SK-N-SH (cell line): ENCODE results near the gene MED29. TPM values are rescaled to one million over a fixed set of nuclear protein-coding genes. Genes with fewer than 3 reads are reported as not detected.

Experiments
- CTCF ChIA-PET: fragments of 300-600, 350-600 bp; formaldehyde crosslinking; extraction: SDS; loops from one replicate; lab custom pipeline; 2021; lab: Yijun Ruan, JAX
- POLR2A ChIA-PET: fragments of 350-600 bp; sonication (Branson Sonifier 250); formaldehyde crosslinking; extraction: SDS; loops from one replicate; lab custom pipeline; 2020; ENCODE audit warnings: antibody characterized with exemption, inconsistent platforms; lab: Yijun Ruan, JAX
- DNase-seq: peaks from one replicate; pipeline ENCODE4 v3.0.0; 2012
- H2AFZ ChIP-seq: fragments of 200-600 bp; sonication (generic); 2 replicates; pipeline ENCODE4 v1.8.1; 2016; ENCODE audit warnings: antibody characterized with exemption, mild to moderate bottlenecking, low read depth
- H3F3A ChIP-seq: fragments of 200-600 bp; sonication (generic); replicated peaks from 2 replicates; pipeline ENCODE3; 2016; ENCODE audit warnings: antibody characterized with exemption, mild to moderate bottlenecking; ENCODE audit not compliant: insufficient read depth
- H3K27ac ChIP-seq, 2 experiments: fragments of 200-500 bp in 1 of 2; fragments of 200-600 bp in 1 of 2; sonication (Bioruptor generic) in 1 of 2; sonication (generic), shearing (Covaris generic) in 1 of 2; 2 replicates each; pipeline versions ENCODE4 v1.5.1 to v1.6.1; 2014 to 2016; ENCODE audit warnings: low read depth in 2 of 2, inconsistent platforms in 1 of 2, low read length in 1 of 2, mild to moderate bottlenecking in 1 of 2, mixed read lengths in 1 of 2
- H3K27me3 ChIP-seq: fragments of 200-600 bp; sonication (generic), shearing (Covaris generic); 2 replicates; pipeline ENCODE4 v1.6.1; 2016; ENCODE audit warnings: mixed run types; ENCODE audit not compliant: insufficient read depth
- H3K36me3 ChIP-seq, 2 experiments: fragments of 200-500 bp in 1 of 2; fragments of 200-600 bp in 1 of 2; sonication (Bioruptor generic) in 1 of 2; sonication (generic) in 1 of 2; replicated peaks in 1 of 2; 2 replicates each; pipeline versions ENCODE3 to v1.5.1; 2014 to 2016; ENCODE audit warnings: low read length in 1 of 2, mild to moderate bottlenecking in 1 of 2; ENCODE audit not compliant: insufficient read depth in 2 of 2, control insufficient read depth in 1 of 2
- H3K4me1 ChIP-seq, 2 experiments: fragments of 200-500 bp in 1 of 2; fragments of 200-600 bp in 1 of 2; sonication (Bioruptor generic) in 1 of 2; sonication (generic), shearing (Covaris generic) in 1 of 2; 2 replicates each; pipeline versions ENCODE4 v1.5.1 to v1.6.1; 2014 to 2016; ENCODE audit warnings: low read depth in 1 of 2, low read length in 1 of 2, mixed run types in 1 of 2; ENCODE audit not compliant: insufficient read depth in 2 of 2, control insufficient read depth in 1 of 2
- H3K4me2 ChIP-seq: fragments of 200-600 bp; sonication (generic), shearing (Covaris generic); 2 replicates; pipeline ENCODE4 v1.6.1; 2017; ENCODE audit warnings: mixed run types
- H3K4me3 ChIP-seq, 2 experiments: fragments of 200-500 bp in 1 of 2; fragments of 200-600 bp in 1 of 2; sonication (Bioruptor generic) in 1 of 2; sonication (generic), shearing (Covaris generic) in 1 of 2; 2 replicates each; pipeline versions ENCODE4 v1.5.1 to v1.8.1; 2014 to 2016; ENCODE audit warnings: low read depth in 2 of 2, inconsistent platforms in 1 of 2, low read length in 1 of 2, mild to moderate bottlenecking in 1 of 2, mixed read lengths in 1 of 2, moderate library complexity in 1 of 2
- H3K79me2 ChIP-seq: fragments of 200-600 bp; sonication (generic); 2 replicates; pipeline ENCODE4 v1.8.1; 2017; ENCODE audit warnings: mild to moderate bottlenecking; ENCODE audit not compliant: insufficient read depth
- H3K9ac ChIP-seq: fragments of 200-600 bp; sonication (generic); 2 replicates; pipeline ENCODE4 v1.6.1; 2017; ENCODE audit warnings: mixed run types
- H3K9me2 ChIP-seq: fragments of 200-600 bp; sonication (generic); 2 replicates; pipeline ENCODE4 v1.6.1; 2017; ENCODE audit warnings: mixed run types
- H3K9me3 ChIP-seq: fragments of 200-600 bp; sonication (generic); 2 replicates; pipeline ENCODE4 v1.6.1; 2017; ENCODE audit warnings: mixed run types, mild to moderate bottlenecking, moderate library complexity
- H4K20me1 ChIP-seq: fragments of 200-600 bp; sonication (generic); 2 replicates; pipeline ENCODE4 v1.6.1; 2017; ENCODE audit warnings: mild to moderate bottlenecking, mixed run types; ENCODE audit not compliant: insufficient read depth
- CHD2 ChIP-seq: fragments of 150-350 bp; IDR thresholded peaks from 2 replicates; pipeline ENCODE4 v1.6.1; 2018; ENCODE audit warnings: low read length; ENCODE audit not compliant: partially characterized antibody
- ELF1 ChIP-seq: IDR thresholded peaks from 2 replicates; pipeline ENCODE4 v1.4.0; 2012
- EP300 ChIP-seq, 2 experiments: IDR thresholded peaks; 2 replicates each; pipeline versions ENCODE4 v1.4.0 to v1.6.1; 2012; ENCODE audit warnings: borderline replicate concordance in 1 of 2, low read depth in 1 of 2, low read length in 1 of 2
- EZH2phosphoT487 ChIP-seq: fragments of 200-600 bp; sonication (generic); IDR thresholded peaks from 2 replicates; pipeline ENCODE4 v1.6.1; 2017; ENCODE audit warnings: low read depth, mixed run types, mild to moderate bottlenecking, antibody characterized with exemption, moderate library complexity, borderline replicate concordance
- FOSL2 ChIP-seq: IDR thresholded peaks from 2 replicates; pipeline ENCODE4 v1.4.0; 2012; ENCODE audit warnings: low read depth, mild to moderate bottlenecking, moderate library complexity, borderline replicate concordance
- FOXJ3 ChIP-seq: sonication (generic); formaldehyde crosslinking; IDR thresholded peaks from 2 replicates; pipeline ENCODE4 v1.5.1; 2020; ENCODE audit warnings: mild to moderate bottlenecking, missing genetic modification reagents
- FOXM1 ChIP-seq: IDR thresholded peaks from 2 replicates; pipeline ENCODE4 v1.4.0; 2012; ENCODE audit warnings: low read depth, mild to moderate bottlenecking
- GABPA ChIP-seq: IDR thresholded peaks from 2 replicates; pipeline ENCODE4 v1.4.0; 2012; ENCODE audit warnings: low read depth, mild to moderate bottlenecking
- NFIC ChIP-seq: IDR thresholded peaks from 2 replicates; pipeline ENCODE4 v1.4.0; 2012; ENCODE audit warnings: borderline replicate concordance
- NRF1 ChIP-seq: IDR thresholded peaks from 2 replicates; pipeline ENCODE4 v1.6.1; 2012; ENCODE audit warnings: low read depth, mild to moderate bottlenecking, low read length
- POLR2AphosphoS5 ChIP-seq: IDR thresholded peaks from 2 replicates; pipeline ENCODE4 v1.6.1; 2012; ENCODE audit warnings: low read depth, low read length
- RCOR1 ChIP-seq: fragments of 150-350 bp; IDR thresholded peaks from 2 replicates; pipeline ENCODE4 v1.6.1; 2017; ENCODE audit warnings: antibody characterized with exemption, low read length
- REST ChIP-seq: IDR thresholded peaks from 2 replicates; pipeline ENCODE4 v1.6.1; 2012; ENCODE audit warnings: mild to moderate bottlenecking, low read depth, low read length, moderate library complexity
- RFX5 ChIP-seq: IDR thresholded peaks from 2 replicates; pipeline ENCODE4 v1.6.1; 2012; ENCODE audit warnings: mild to moderate bottlenecking, improper control_type of control experiment, low read length
- RXRA ChIP-seq: IDR thresholded peaks from 2 replicates; pipeline ENCODE4 v1.4.0; 2012; ENCODE audit warnings: low read depth, mild to moderate bottlenecking, borderline replicate concordance
- SMC3 ChIP-seq: IDR thresholded peaks from 2 replicates; pipeline ENCODE4 v1.6.1; 2012; ENCODE audit warnings: low read depth, low read length, improper control_type of control experiment
- USF2 ChIP-seq: fragments of 150-350 bp; IDR thresholded peaks from 2 replicates; pipeline ENCODE4 v1.6.1; 2017; ENCODE audit warnings: antibody characterized with exemption, low read length, low read depth, borderline replicate concordance
- WGBS: methylation state at CpG from one replicate; pipeline ENCODE4 v1.1.6; 2017; ENCODE audit warnings: low lambda C conversion rate; 5-methylcytosine and 5-hydroxymethylcytosine counted together
- polyA plus RNA-seq, 3 experiments: library from polyadenylated mRNA; depleted of rRNA; stranded (reverse); fragments of >200 nt; gene quantifications; 2 replicates each; pipeline ENCODE4 v1.2.3, GENCODE V29; 2012
- TF ChIP-seq, protein P1 (sequence below): IDR thresholded peaks from 2 replicates; pipeline ENCODE4 v1.4.0; 2012; ENCODE audit warnings: low read depth, borderline replicate concordance
- TF ChIP-seq, protein P2 (sequence below): fragments of 200-600 bp; sonication (generic); IDR thresholded peaks from 2 replicates; pipeline ENCODE4 v1.6.1; 2017; ENCODE audit warnings: antibody characterized with exemption, mild to moderate bottlenecking, moderate library complexity
- TF ChIP-seq, protein P3 (sequence below): IDR thresholded peaks from 2 replicates; pipeline ENCODE4 v1.4.0; 2012; ENCODE audit warnings: low read depth, borderline replicate concordance

The MED29 gene
- polyA plus RNA-seq, 1 of the 3 experiments (the other 2 are of a cell fraction), result 32.0 TPM

DNA sequence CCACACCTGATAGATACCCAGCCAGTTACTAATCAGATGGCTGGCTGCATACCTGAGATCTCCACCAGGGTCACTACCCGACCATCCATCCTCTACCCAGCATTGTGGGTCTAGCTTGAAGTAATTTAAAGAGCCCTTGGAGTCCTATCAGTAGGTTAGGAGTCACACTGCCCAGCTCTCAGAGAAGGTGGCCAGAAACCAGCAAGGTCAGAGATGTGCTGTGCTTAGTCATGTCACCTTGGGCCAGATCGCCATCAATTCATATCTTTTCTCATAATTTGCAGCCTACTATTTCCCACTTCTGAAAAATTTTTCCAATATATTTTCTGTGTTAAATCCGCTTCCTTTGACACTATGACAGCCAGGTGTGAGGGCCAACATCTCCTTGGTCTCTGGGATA, 35.1 kb upstream of the MED29 start (continued):
- TF ChIP-seq RXRA, result no peak
- TF ChIP-seq, protein P1, sequence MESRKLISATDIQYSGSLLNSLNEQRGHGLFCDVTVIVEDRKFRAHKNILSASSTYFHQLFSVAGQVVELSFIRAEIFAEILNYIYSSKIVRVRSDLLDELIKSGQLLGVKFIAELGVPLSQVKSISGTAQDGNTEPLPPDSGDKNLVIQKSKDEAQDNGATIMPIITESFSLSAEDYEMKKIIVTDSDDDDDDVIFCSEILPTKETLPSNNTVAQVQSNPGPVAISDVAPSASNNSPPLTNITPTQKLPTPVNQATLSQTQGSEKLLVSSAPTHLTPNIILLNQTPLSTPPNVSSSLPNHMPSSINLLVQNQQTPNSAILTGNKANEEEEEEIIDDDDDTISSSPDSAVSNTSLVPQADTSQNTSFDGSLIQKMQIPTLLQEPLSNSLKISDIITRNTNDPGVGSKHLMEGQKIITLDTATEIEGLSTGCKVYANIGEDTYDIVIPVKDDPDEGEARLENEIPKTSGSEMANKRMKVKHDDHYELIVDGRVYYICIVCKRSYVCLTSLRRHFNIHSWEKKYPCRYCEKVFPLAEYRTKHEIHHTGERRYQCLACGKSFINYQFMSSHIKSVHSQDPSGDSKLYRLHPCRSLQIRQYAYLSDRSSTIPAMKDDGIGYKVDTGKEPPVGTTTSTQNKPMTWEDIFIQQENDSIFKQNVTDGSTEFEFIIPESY, result no peak
- no peak for TF ChIP-seq RFX5

DNA sequence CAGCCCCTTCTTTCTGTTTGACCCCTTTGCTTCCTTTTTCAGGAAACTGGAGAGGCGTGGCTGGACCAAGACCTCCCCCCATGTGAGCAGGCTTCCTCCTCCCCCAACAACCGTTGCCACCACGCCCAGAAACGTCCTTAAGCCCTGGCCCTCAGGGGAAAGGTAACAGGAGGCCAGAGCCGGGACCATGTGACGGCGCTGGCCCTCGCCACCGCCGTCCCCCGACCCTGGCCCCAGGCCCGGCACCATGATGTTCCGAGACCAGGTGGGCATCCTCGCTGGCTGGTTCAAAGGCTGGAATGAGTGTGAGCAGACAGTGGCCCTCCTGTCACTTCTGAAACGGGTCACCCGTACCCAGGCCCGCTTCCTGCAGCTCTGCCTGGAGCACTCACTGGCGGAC, 34.5 kb upstream of the MED29 start:
- POLR2A ChIA-PET, result no interaction called here
- Histone ChIP-seq H3K4me2 (no peak overlapping the region), H3K9ac (no peak overlapping the region), H3F3A (no peaks in the 10 kb centered on the region), H3K4me1 (no peaks in the 10 kb centered on the region), H3K27ac (no peak overlapping the region), H3K36me3 (peaks cover 66 to 70% of the 10 kb centered on the region in 2 experiments), H3K27me3 (no peaks in the 10 kb centered on the region), H3K79me2 (peaks cover 25% of the 10 kb centered on the region), H3K4me3 (no peak overlapping the region), H3K9me2 (no peaks in the 10 kb centered on the region), H2AFZ (no peak overlapping the region), H4K20me1 (0 out of 2 replicates have a peak, but pooled peaks cover 10% of the 10 kb centered on the region), H3K9me3 (no peaks in the 10 kb centered on the region)
- DNase-seq, result no peak
- 92% methylated on average over 8 of the region's 18 CpGs for WGBS
- CTCF ChIA-PET, result interaction anchor here (1.3 kb wide), 1 partner anchor 41 kb away, joined by 5 read pairs; no protein-coding TSS in a partner anchor
- no peak for TF ChIP-seq RCOR1
- TF ChIP-seq, protein P2, sequence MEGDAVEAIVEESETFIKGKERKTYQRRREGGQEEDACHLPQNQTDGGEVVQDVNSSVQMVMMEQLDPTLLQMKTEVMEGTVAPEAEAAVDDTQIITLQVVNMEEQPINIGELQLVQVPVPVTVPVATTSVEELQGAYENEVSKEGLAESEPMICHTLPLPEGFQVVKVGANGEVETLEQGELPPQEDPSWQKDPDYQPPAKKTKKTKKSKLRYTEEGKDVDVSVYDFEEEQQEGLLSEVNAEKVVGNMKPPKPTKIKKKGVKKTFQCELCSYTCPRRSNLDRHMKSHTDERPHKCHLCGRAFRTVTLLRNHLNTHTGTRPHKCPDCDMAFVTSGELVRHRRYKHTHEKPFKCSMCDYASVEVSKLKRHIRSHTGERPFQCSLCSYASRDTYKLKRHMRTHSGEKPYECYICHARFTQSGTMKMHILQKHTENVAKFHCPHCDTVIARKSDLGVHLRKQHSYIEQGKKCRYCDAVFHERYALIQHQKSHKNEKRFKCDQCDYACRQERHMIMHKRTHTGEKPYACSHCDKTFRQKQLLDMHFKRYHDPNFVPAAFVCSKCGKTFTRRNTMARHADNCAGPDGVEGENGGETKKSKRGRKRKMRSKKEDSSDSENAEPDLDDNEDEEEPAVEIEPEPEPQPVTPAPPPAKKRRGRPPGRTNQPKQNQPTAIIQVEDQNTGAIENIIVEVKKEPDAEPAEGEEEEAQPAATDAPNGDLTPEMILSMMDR, result no peak
- no peak for TF ChIP-seq GABPA
- no peak for TF ChIP-seq SMC3
- TF ChIP-seq REST, result no peak
- no peak for TF ChIP-seq FOSL2
- TF ChIP-seq NRF1, result no peak
- TF ChIP-seq, protein P3, sequence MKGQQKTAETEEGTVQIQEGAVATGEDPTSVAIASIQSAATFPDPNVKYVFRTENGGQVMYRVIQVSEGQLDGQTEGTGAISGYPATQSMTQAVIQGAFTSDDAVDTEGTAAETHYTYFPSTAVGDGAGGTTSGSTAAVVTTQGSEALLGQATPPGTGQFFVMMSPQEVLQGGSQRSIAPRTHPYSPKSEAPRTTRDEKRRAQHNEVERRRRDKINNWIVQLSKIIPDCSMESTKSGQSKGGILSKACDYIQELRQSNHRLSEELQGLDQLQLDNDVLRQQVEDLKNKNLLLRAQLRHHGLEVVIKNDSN, result no peak
- no peak for TF ChIP-seq CHD2
- TF ChIP-seq EZH2phosphoT487, result no peak
- no peak for TF ChIP-seq FOXJ3
- no peak for TF ChIP-seq ELF1
- no peak for TF ChIP-seq POLR2AphosphoS5
- TF ChIP-seq NFIC, result no peak
- no peak for TF ChIP-seq EP300 (IDR thresholded peaks at IDR 0.05; ENCODE audit: borderline replicate concordance in 1 of 2, low read depth in 1 of 2, low read length in 1 of 2)
- TF ChIP-seq USF2, result no peak
- no peak for TF ChIP-seq FOXM1
